Measurements from ENCODE around the gene TMEM151B. TPM values are rescaled to one million over a fixed set of nuclear protein-coding genes. Genes with fewer than 3 reads are reported as not detected.

TMEM151B gene
- total RNA-seq, 1 experiment from 2014 or later = 9.9 TPM

DNA sequence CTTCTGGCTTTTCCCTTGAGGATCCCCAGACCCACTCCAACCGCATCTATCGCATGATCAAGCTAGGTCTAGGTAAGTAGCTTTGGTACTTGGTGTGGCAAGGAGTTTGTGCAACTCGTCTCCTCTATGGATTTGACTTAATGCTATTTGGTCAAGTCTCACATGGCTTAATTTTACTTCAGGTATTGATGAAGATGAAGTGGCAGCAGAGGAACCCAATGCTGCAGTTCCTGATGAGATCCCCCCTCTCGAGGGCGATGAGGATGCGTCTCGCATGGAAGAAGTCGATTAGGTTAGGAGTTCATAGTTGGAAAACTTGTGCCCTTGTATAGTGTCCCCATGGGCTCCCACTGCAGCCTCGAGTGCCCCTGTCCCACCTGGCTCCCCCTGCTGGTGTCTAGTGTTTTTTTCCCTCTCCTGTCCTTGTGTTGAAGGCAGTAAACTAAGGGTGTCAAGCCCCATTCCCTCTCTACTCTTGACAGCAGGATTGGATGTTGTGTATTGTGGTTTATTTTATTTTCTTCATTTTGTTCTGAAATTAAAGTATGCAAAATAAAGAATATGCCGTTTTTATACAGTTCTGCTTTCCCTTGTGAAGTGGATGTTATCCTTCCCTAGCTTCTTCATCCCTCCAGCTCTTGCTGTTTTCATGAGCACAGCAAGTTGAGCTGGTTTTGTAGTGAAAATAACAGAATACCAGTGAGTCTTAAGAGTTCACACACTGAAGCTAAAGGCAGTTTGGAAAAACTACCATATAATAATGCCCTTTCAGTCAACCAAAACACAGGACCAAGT lies 16.7 kb upstream of the TMEM151B start:
- H3K4me1 ChIP-seq (ENCODE audit: insufficient read depth, low read length, poor library complexity, severe bottlenecking) = peaks cover 30% of the 10 kb centered on the region
- H3K36me3 ChIP-seq (ENCODE audit: insufficient read depth, low read length, poor library complexity, severe bottlenecking) = peaks cover 67% of the 10 kb centered on the region
- ChIA-PET CTCF (interaction anchor here (0.6 to 1.0 kb wide), 2 partner anchors 9 to 120 kb away, joined by 3 read pairs; no protein-coding TSS in a partner anchor), POLR2A (ENCODE audit: low non-redundant PET) (no interaction called here)
- TSS peak; percentile 17 for BruUV-seq (replicated peaks)
- H3K4me3 ChIP-seq (ENCODE audit: low read depth, low read length, poor library complexity, severe bottlenecking) = no peak overlapping the region
- TF ChIP-seq EZH2 (IDR thresholded peaks at IDR 0.05; ENCODE audit: borderline replicate concordance, low read depth, low read length, poor library complexity, severe bottlenecking) = no peak
- TF ChIP-seq, protein P1, sequence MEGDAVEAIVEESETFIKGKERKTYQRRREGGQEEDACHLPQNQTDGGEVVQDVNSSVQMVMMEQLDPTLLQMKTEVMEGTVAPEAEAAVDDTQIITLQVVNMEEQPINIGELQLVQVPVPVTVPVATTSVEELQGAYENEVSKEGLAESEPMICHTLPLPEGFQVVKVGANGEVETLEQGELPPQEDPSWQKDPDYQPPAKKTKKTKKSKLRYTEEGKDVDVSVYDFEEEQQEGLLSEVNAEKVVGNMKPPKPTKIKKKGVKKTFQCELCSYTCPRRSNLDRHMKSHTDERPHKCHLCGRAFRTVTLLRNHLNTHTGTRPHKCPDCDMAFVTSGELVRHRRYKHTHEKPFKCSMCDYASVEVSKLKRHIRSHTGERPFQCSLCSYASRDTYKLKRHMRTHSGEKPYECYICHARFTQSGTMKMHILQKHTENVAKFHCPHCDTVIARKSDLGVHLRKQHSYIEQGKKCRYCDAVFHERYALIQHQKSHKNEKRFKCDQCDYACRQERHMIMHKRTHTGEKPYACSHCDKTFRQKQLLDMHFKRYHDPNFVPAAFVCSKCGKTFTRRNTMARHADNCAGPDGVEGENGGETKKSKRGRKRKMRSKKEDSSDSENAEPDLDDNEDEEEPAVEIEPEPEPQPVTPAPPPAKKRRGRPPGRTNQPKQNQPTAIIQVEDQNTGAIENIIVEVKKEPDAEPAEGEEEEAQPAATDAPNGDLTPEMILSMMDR (conservative IDR thresholded peaks at IDR 0.05; ENCODE audit: low read depth, low read length) = peak; percentile 65
- H3K27me3 ChIP-seq (replicated peaks; ENCODE audit: insufficient read depth, low read depth, low read length, poor library complexity) = no peaks in the 10 kb centered on the region
- no peak overlapping the region for H3K27ac ChIP-seq (ENCODE audit: low read depth, low read length, poor library complexity, severe bottlenecking)
- no peaks in the 10 kb centered on the region for H3K9me3 ChIP-seq (ENCODE audit: low read depth, low read length, poor library complexity, severe bottlenecking)
- intact Hi-C loops (cut with micrococcal nuclease; ENCODE audit: unreplicated experiment) = no loop called here
- peak; percentile 79 for DNase-seq (ENCODE audit: low spot score)

GRCh38 chr6:44254191-44255104 lies 15.8 kb upstream of the TMEM151B start:
- no peak for TF ChIP-seq EZH2 (IDR thresholded peaks at IDR 0.05; ENCODE audit: borderline replicate concordance, low read depth, low read length, poor library complexity, severe bottlenecking)
- TF ChIP-seq, protein P1 (conservative IDR thresholded peaks at IDR 0.05; ENCODE audit: low read depth, low read length) = no peak
- Histone ChIP-seq H3K27ac (ENCODE audit: low read depth, low read length, poor library complexity, severe bottlenecking) (peak overlapping the region; percentile 8), H3K36me3 (ENCODE audit: insufficient read depth, low read length, poor library complexity, severe bottlenecking) (peaks cover 57% of the 10 kb centered on the region), H3K4me3 (ENCODE audit: low read depth, low read length, poor library complexity, severe bottlenecking) (no peak overlapping the region), H3K27me3 (replicated peaks; ENCODE audit: insufficient read depth, low read depth, low read length, poor library complexity) (no peaks in the 10 kb centered on the region), H3K4me1 (ENCODE audit: insufficient read depth, low read length, poor library complexity, severe bottlenecking) (peaks cover 21% of the 10 kb centered on the region), H3K9me3 (ENCODE audit: low read depth, low read length, poor library complexity, severe bottlenecking) (no peaks in the 10 kb centered on the region)
- CTCF ChIA-PET = interaction anchor here (1.0 kb wide), 1 partner anchor 10 kb away, joined by 3 read pairs; no protein-coding TSS in a partner anchor
- peak; percentile 25 for DNase-seq (ENCODE audit: low spot score)
- POLR2A ChIA-PET (ENCODE audit: low non-redundant PET) = no interaction called here
- intact Hi-C loops (cut with micrococcal nuclease; ENCODE audit: unreplicated experiment) = no loop called here
- BruUV-seq (replicated peaks) = TSS peak; percentile 33

DNA sequence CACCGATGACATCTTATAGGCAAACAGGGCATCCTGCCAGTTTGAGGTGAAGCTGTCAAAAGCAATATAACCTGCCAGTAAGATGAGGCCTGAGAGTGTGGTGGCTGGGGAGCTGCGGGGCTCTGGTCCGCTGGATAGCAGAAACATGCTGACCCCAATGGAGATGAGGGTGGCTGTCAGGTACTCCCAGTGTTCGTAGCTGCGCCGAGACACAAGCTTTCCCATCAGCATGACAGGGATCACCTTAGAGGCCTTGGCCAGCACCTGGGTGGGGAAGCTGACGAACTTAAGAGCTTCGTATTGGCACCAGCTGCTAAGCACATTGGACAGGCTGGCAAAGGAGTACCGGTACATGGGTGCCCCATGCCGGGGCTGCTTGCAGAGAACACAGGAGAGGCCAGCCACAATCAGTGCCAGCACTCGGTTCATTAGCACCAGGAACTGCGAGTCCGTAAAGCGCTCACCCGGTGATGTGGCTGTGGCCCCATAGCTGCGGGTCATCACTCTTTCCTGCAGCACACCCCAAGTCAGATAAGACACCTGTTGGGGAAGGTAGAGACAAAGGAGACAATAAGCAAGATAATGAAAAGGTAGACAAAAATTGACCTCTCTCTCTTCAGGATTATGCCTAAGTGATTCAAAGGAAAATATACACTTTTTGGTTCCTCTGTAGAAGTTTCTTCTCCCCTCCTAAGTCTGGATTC lies 15.0 kb upstream of the TMEM151B start:
- no peak overlapping the region for H3K27ac ChIP-seq (ENCODE audit: low read depth, low read length, poor library complexity, severe bottlenecking)
- peaks cover 13% of the 10 kb centered on the region for H3K4me1 ChIP-seq (ENCODE audit: insufficient read depth, low read length, poor library complexity, severe bottlenecking)
- no peak overlapping the region for H3K4me3 ChIP-seq (ENCODE audit: low read depth, low read length, poor library complexity, severe bottlenecking)
- H3K9me3 ChIP-seq (ENCODE audit: low read depth, low read length, poor library complexity, severe bottlenecking) = no peaks in the 10 kb centered on the region
- H3K27me3 ChIP-seq (replicated peaks; ENCODE audit: insufficient read depth, low read depth, low read length, poor library complexity) = no peaks in the 10 kb centered on the region
- POLR2A ChIA-PET (ENCODE audit: low non-redundant PET) = interaction anchor here (0.5 kb wide), 1 partner anchor 12 kb away, joined by 8 read pairs; no protein-coding TSS in a partner anchor
- BruUV-seq (replicated peaks) = no TSS peak
- intact Hi-C loops (cut with micrococcal nuclease; ENCODE audit: unreplicated experiment) = no loop called here
- TF ChIP-seq EZH2 (IDR thresholded peaks at IDR 0.05; ENCODE audit: borderline replicate concordance, low read depth, low read length, poor library complexity, severe bottlenecking) = no peak
- TF ChIP-seq, protein P1 (conservative IDR thresholded peaks at IDR 0.05; ENCODE audit: low read depth, low read length) = no peak
- peaks cover 52% of the 10 kb centered on the region for H3K36me3 ChIP-seq (ENCODE audit: insufficient read depth, low read length, poor library complexity, severe bottlenecking)
- CTCF ChIA-PET = no interaction called here
- DNase-seq (ENCODE audit: low spot score) = peak; percentile 30
